NT2/D1 (cell line): ENCODE data around the gene PRSS50.

Source experiments
- DNase-seq: peaks from one replicate; pipeline ENCODE4 v3.0.0-alpha.2; 2011; ENCODE audit warnings: low read depth, low spot score
- H3K27me3 ChIP-seq: 2 replicates; pipeline ENCODE4 v1.6.0; 2011; ENCODE audit warnings: mild to moderate bottlenecking; ENCODE audit not compliant: insufficient read length, insufficient read depth
- H3K36me3 ChIP-seq: 2 replicates; pipeline ENCODE4 v1.6.1; 2011; ENCODE audit warnings: mild to moderate bottlenecking, low read length, mixed read lengths; ENCODE audit not compliant: insufficient read depth, insufficient read length
- H3K4me1 ChIP-seq: 2 replicates; pipeline ENCODE4 v1.5.1; 2011; ENCODE audit not compliant: insufficient read depth, insufficient read length
- H3K4me3 ChIP-seq: 2 replicates; pipeline ENCODE4 v1.5.1; 2011; ENCODE audit warnings: low read depth; ENCODE audit not compliant: insufficient read length
- H3K9ac ChIP-seq: 2 replicates; pipeline ENCODE4 v1.6.0; 2011; ENCODE audit warnings: low read depth; ENCODE audit not compliant: insufficient read length
- H3K9me3 ChIP-seq: 2 replicates; pipeline ENCODE4 v1.5.1; 2011; ENCODE audit warnings: mild to moderate bottlenecking, low read length; ENCODE audit not compliant: insufficient read depth
- SUZ12 ChIP-seq: IDR thresholded peaks from 2 replicates; pipeline ENCODE4 v1.6.1; 2011; ENCODE audit not compliant: insufficient read length, insufficient read depth; ENCODE audit errors: extremely low read depth
- YY1 ChIP-seq: IDR thresholded peaks from 2 replicates; pipeline ENCODE4 v1.6.1; 2011; ENCODE audit not compliant: insufficient read length, insufficient read depth
- ZNF274 ChIP-seq: IDR thresholded peaks from 2 replicates; pipeline ENCODE4 v1.6.1; 2011; ENCODE audit warnings: mild to moderate bottlenecking, low read depth, low read length

The PRSS50 gene

GRCh38 chr3:46736006-46736872, 18.6 kb upstream of the PRSS50 start:
- no peak overlapping the region for H3K9ac ChIP-seq
- H3K4me3 ChIP-seq, result no peak overlapping the region
- DNase-seq, result no peak
- H3K27me3 ChIP-seq, result no peaks in the 10 kb centered on the region
- no peaks in the 10 kb centered on the region for H3K36me3 ChIP-seq
- no peaks in the 10 kb centered on the region for H3K9me3 ChIP-seq
- TF ChIP-seq ZNF274 (no peak), SUZ12 (no peak), YY1 (no peak)
- H3K4me1 ChIP-seq, result no peaks in the 10 kb centered on the region

DNA sequence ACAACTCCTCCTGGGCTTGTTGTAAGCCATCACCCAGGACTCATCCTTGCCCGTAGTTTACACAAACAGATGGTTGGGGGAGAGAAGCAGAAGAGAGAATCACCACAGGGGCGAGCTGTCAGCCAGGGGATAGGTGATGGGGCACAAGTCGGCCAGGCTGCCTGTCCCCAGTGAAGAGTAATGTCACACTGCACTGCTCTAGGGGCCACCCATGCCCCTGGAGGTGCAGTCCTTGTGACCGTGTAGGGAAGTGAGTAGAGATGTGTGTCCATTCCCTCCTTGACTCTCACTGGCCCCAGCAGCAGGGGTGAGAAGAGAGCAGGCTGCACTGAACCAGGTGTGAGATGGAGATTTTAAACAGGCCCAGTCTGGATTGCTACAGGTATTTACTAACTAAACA, 17.1 kb upstream of the PRSS50 start:
- Histone ChIP-seq H3K27me3 (no peaks in the 10 kb centered on the region), H3K4me1 (no peaks in the 10 kb centered on the region), H3K9ac (no peak overlapping the region), H3K4me3 (no peak overlapping the region), H3K9me3 (no peaks in the 10 kb centered on the region), H3K36me3 (no peaks in the 10 kb centered on the region)
- DNase-seq, result no peak
- TF ChIP-seq YY1 (no peak), SUZ12 (no peak), ZNF274 (no peak)

DNA sequence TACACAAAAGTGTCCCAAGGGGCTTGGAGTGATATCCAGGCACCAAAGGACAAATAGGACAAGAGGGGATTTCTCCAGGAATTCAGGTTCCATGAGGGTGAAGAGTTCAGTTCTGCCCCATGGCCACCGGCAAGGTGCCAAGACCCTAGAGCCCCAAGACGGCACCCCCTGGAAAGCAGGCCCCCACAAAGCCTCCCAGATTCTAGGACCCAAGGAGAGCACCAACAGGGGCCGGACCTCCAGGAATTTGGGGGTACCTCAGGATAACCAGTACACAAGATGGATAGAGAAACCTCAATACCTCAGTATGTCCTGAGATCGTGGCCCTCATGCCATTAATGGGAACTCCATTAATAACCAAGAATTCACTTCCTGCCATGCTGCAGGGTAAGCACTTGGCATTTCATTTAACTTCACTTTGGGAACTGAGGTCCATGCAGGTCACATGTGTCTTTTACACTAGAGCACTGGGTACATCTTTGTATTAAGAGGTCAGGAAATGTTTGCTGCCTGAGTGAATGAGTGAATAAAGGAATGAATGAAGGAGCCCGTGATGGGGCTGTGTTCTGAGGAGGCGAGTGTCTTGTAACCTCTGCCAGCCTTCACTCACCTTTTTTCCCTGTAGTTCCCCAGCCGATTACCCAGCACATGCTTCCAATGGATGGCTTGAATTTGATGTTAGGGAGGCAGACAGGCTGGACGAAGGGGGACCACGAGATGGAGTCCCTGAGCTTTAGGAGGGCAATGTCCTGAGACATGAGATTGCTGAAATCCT, 15.5 kb upstream of the PRSS50 start:
- Histone ChIP-seq H3K4me3 (no peak overlapping the region), H3K4me1 (no peaks in the 10 kb centered on the region), H3K9me3 (no peaks in the 10 kb centered on the region), H3K27me3 (no peaks in the 10 kb centered on the region), H3K9ac (no peak overlapping the region), H3K36me3 (no peaks in the 10 kb centered on the region)
- no peak for DNase-seq
- TF ChIP-seq ZNF274, result no peak
- no peak for TF ChIP-seq SUZ12
- TF ChIP-seq YY1, result no peak

GRCh38 chr3:46731795-46732194, 14.1 kb upstream of the PRSS50 start:
- no peaks in the 10 kb centered on the region for H3K27me3 ChIP-seq
- H3K4me1 ChIP-seq, result no peaks in the 10 kb centered on the region
- H3K36me3 ChIP-seq, result no peaks in the 10 kb centered on the region
- TF ChIP-seq SUZ12 (no peak), ZNF274 (no peak), YY1 (no peak)
- no peak for DNase-seq
- H3K4me3 ChIP-seq, result no peak overlapping the region
- H3K9ac ChIP-seq, result no peak overlapping the region
- no peaks in the 10 kb centered on the region for H3K9me3 ChIP-seq

DNA sequence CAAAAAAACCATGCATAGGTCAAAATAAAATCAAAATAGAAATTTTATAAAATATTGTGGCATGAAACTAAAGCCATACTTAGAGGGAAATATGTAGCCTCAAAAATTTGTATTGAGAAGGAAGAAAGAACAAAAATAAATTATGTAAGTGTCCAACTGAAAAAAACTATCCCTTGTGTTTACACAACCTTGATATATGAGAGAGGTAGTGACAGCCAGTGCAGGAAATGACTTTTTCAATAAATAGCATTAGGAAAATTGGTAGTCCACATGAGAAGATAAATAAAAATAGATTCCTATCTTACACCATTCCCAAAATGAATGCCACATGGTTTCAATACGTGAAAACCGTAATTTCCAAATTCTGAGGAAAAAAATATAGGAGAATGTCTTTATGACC, 13.2 kb upstream of the PRSS50 start:
- DNase-seq, result no peak
- no peaks in the 10 kb centered on the region for H3K36me3 ChIP-seq
- TF ChIP-seq ZNF274 (no peak), YY1 (no peak), SUZ12 (no peak)

GRCh38 chr3:46729038-46729437, 11.4 kb upstream of the PRSS50 start:
- TF ChIP-seq YY1 (no peak), ZNF274 (no peak), SUZ12 (no peak)
- no peaks in the 10 kb centered on the region for H3K36me3 ChIP-seq
- no peak for DNase-seq

More for the DNA sequence above, 13.2 kb upstream of the PRSS50 start:
- H3K4me3 ChIP-seq, result no peak overlapping the region
- no peaks in the 10 kb centered on the region for H3K27me3 ChIP-seq
- no peaks in the 10 kb centered on the region for H3K9me3 ChIP-seq
- H3K4me1 ChIP-seq, result no peaks in the 10 kb centered on the region
- no peak overlapping the region for H3K9ac ChIP-seq

More at GRCh38 chr3:46729038-46729437, 11.4 kb upstream of the PRSS50 start:
- H3K27me3 ChIP-seq, result no peaks in the 10 kb centered on the region
- H3K4me3 ChIP-seq, result no peak overlapping the region
- H3K9me3 ChIP-seq, result no peaks in the 10 kb centered on the region
- no peaks in the 10 kb centered on the region for H3K4me1 ChIP-seq
- H3K9ac ChIP-seq, result no peak overlapping the region
